Thoracic aorta endothelial cell (primary cell): ENCODE data around the gene PTRH1. TPM values are rescaled to one million over a fixed set of nuclear protein-coding genes. Genes with fewer than 3 reads are reported as not detected.

Source experiments
- total RNA-seq: library from RNA; depleted of rRNA; stranded (reverse); fragments of >200 nt; gene quantifications from 2 replicates; pipeline ENCODE4 v1.2.3, GENCODE V29; 2012

PTRH1 gene, protein sequence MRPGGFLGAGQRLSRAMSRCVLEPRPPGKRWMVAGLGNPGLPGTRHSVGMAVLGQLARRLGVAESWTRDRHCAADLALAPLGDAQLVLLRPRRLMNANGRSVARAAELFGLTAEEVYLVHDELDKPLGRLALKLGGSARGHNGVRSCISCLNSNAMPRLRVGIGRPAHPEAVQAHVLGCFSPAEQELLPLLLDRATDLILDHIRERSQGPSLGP
- 21.0 and 24.7 TPM in 2 replicates for total RNA-seq

DNA sequence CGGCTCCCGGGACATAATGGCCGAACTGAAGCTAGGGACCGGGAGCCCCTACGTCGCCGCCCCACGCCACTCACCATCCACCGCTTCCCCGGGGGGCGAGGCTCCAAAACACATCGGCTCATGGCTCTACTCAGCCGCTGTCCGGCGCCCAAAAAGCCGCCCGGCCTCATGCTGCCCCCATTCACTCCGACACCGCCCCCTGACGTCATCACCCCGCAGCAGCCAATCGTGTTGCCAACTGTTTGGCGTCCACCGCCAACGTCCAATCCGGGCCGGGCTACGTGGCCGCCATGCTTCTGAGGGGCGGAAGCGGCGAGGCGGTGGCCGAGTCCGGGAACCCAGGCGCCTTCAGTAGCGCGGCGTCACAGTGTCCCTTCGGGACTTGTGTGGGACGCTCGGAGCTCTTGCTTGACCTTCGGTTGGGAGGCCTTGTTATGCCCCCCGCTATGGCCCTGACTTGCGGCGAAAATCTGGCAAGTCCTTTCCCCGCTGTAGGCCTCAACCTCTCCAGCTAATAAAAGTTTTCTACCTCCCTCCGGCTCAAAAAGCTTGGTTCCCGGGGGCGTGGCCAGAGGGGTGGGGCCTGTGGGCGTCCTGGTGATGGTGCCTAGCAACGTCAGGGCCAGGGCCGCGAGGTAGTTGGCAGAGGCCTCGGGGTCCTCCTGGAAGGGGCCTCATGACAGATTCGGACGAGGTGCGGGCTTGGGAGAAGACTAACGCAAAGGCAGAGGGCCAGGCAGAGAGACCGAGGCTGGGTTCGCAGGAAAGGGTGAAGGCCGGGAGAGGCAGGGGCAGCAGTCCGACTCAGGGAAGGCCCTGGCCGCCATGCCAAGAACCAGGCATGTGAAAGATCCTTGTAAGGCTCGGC, at the start of gene PTRH1, which contains the start of gene TTC16:
TSS of gene PTRH1 (minus strand) at position 194 of the 868 bp plus-strand sequence. CDS start at position 170, 24 bp downstream.
TSS of gene TTC16 (plus strand) at position 610 of the 868 bp plus-strand sequence. CDS start at position 677, 67 bp downstream.

DNA sequence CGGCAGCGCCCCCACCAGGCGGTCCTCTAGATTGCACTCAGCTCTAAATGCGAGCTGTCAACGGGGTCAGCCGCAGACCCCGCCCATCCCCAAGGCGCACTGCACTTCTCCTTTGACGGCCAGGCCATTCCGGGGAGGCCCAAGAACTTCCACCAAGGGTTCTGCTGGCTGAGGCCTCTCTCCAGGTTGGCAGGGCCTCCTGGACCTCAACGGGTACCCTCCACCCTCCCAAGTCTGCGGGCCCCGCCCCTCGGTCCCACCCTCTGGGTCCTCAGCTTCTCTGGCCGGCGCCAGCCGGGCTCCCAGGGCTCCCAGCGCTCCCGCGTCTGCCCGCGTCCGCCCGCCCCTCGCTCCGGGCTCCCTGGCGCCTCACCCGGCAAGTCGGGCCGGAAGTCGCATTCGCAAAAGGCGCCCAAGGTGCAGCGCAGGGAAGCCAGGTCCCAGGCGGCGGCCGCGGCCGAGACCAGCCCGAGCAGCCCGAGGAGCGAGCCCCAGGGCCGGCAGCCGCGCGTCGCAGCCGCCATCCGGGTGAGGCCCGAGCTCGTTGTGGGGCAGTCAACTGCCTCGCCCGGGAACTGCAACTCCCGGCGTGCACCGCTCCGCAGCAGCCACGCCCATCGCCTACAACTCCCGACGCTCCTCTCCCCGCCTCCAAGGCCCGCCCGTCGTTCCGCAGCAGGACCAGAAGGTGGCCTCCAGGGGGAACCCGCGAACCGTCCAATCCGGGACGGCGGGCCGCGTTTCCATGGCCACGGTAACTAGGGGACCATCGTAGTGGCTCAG, 19.5 kb upstream of the PTRH1 start, which contains the start of gene TOR2A:
TSS of gene TOR2A (minus strand) at position 548 of the 783 bp plus-strand sequence. CDS start at position 524, 24 bp downstream.

DNA sequence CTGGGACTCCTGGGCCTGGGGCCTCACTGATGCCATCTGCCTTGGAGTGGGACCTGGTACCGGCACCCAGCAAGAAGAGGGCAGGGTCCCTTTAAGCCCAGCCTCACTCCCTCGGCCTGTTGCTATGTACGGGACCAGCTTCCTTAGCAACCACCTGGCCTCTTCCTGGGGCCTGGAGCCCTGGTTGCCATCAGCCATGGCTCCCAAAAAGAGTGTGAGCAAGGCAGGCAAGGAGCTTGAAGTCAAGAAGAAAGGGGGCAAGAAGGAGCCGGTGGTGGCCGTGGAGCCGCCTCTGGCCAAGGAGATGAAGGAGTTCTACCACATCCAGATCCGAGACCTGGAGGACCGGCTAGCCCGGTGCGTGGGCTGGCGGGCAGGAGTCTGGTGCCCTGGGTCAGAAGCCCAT, 8.6 kb downstream of the PTRH1 start, which contains the start of gene CFAP157:
TSS of gene CFAP157 (plus strand) at position 153 of the 406 bp plus-strand sequence. CDS start at position 197, 44 bp downstream.

Other genes with a start within 250 kb of the PTRH1 start
- 29.8 and 42.1 TPM in 2 replicates for gene STXBP1, start 103.4 kb downstream of the PTRH1 start, total RNA-seq
- under 0.01 and 0.14 TPM in 2 replicates for gene CFAP157, start 8.7 kb downstream of the PTRH1 start, total RNA-seq
- gene TTC16, start 416 bp upstream of the PTRH1 start, total RNA-seq = not detected in 2 replicates
- gene TOR2A, start 19.6 kb upstream of the PTRH1 start, total RNA-seq = 9.2 and 10.1 TPM in 2 replicates
- gene SH2D3C, start 63.0 kb upstream of the PTRH1 start, total RNA-seq = 39.9 and 61.7 TPM in 2 replicates
- 77.0 and 88.0 TPM in 2 replicates for gene CDK9, start 70.4 kb upstream of the PTRH1 start, total RNA-seq
- 102 and 107 TPM in 2 replicates for gene FPGS, start 87.2 kb upstream of the PTRH1 start, total RNA-seq
- gene ENG, start 139.0 kb upstream of the PTRH1 start, total RNA-seq = 145 and 215 TPM in 2 replicates
- 60.4 and 80.7 TPM in 2 replicates for gene AK1, start 162.0 kb upstream of the PTRH1 start, total RNA-seq
- gene ST6GALNAC6, start 183.9 kb upstream of the PTRH1 start, total RNA-seq = 29.4 and 30.4 TPM in 2 replicates
- gene ST6GALNAC4, start 201.4 kb upstream of the PTRH1 start, total RNA-seq = 51.1 and 66.1 TPM in 2 replicates
- 0.27 and 0.43 TPM in 2 replicates for gene PIP5KL1, start 215.1 kb upstream of the PTRH1 start, total RNA-seq
- gene DPM2, start 222.2 kb upstream of the PTRH1 start, total RNA-seq = 12.2 and 16.2 TPM in 2 replicates